SK-N-MC (cell line): ENCODE measurements around the gene C7orf25.

ENCODE experiments used
- EZH2 ChIP-seq: fragments of 200-600 bp; sonication (generic); IDR thresholded peaks from one replicate; pipeline ENCODE4 v1.6.1; 2017; ENCODE audit warnings: antibody characterized with exemption
- POLR2AphosphoS5 ChIP-seq: IDR thresholded peaks from 2 replicates; pipeline ENCODE4 v1.6.1; 2012; ENCODE audit warnings: mild to moderate bottlenecking, low read depth, low read length, borderline replicate concordance

DNA sequence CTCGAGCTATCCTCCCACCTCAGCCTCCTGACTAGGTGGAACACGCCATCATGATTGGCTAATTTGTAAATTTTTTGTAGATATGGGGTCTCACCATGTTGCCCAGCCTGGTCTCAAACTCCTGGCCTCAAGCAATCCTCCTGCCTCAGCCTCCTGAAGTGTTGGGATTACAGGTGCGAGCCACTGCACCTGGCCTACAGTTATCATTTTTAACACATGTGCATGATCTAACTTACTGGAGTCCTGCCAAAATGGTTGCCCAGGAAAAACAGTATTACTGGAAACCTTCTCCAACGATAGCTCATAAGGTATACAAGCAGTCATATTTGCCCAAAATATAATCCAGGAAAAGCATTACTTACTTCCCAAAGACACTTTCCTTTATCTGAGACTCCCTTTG lies 40.5 kb upstream of the C7orf25 start:
- TF ChIP-seq POLR2AphosphoS5, result no peak
- no peak for TF ChIP-seq EZH2
